Epithelial cell of prostate (primary cell): ENCODE data around the gene BAIAP2L1.
A peak's percentile ranks its signal among the peaks of the same experiment; 100 is the strongest.

Experiments used
- DNase-seq: peaks from one replicate; pipeline ENCODE4 v3.0.0-alpha.2; 2011; ENCODE audit warnings: low read depth, low spot score
- H3K27ac ChIP-seq: fragments of 450-650 bp; 2 replicates; pipeline ENCODE4 v1.5.1; 2017; ENCODE audit warnings: mild to moderate bottlenecking

The BAIAP2L1 gene

GRCh38 chr7:98283127-98283886, 117.6 kb downstream of the BAIAP2L1 start:
- DNase-seq, result no peak
- peak overlapping the region; percentile 93 for H3K27ac ChIP-seq

DNA sequence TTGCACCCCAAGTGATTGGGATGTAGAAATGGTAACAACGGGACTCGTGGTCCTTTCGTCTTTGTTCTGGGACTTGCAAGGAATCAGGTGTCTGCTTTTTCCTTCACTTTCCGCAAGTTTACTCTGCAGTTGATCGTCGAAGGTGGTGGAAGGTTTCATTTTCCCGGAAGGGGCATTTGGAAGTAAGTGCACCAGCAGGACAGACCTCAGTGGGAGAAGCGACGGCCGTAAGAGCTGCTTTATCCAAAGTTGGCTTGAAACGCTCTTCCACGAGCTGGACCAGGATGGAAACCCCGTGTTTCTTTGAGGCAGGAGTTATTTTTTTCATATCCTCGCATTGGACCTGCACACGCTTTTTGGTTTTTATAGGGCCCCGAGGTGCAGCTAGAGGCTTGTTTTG, 118.2 kb downstream of the BAIAP2L1 start:
- no peak for DNase-seq
- H3K27ac ChIP-seq, result peak overlapping the region; percentile 93

- peak overlapping the region; percentile 93 for H3K27ac ChIP-seq
- DNase-seq, result no peak
Measured at GRCh38 chr7:98281757-98282606, 118.9 kb downstream of the BAIAP2L1 start.

DNA sequence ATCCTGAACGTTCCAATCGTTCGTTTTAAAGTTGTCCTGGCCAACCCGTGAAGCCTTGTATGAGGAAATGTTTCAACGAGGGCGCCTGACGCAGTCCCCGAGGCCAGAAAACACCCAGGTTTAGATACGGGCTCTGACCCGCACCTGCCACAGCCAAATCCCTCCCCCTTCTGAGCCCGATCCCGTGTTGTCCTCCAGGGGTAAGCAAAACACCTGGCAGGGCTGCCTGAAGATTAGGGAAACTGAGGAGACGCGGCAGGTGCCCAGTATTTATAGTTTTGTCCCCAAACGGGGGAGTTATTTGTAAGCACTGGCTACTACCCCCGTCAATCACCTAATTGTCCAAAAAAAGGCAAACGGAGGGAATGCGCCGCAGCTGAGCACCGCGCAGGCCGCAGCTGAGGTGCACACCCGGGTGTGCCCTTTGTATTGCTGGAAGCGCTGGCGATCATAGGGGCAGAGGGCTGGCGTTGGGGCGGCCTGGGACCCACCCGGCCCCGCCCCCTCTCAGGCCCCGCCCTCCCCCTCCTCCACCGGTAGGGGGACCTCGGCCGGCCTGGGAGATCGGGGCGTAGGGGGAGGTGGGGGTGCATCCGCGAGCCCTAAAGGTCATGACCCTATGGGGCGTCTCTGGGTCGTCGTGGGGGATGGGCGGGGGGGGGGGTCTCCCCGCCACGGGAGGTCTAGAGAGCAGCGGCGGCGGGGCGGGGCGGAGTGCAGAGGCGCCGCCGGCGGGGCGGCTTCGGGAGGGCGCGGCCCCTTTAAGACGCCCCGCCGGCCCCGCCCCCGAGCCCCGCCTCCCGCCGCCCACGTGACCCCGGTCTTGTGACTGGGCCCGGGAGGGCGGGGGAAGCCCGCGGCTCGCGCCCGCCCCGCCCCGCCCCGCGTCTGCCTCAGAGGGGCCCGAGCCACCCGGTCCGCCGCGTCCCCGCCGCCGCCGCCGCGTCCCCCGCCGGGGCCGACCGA, 119.8 kb downstream of the BAIAP2L1 start, which contains the start of gene BRI3:
TSS of gene BRI3 (plus strand) at position 896 of the 966 bp plus-strand sequence. CDS start 110 bp downstream, outside the sequence.
- peak within 1 kb of the TSS; percentile 93 for H3K27ac ChIP-seq
- DNase-seq, result no peak

- H3K27ac ChIP-seq, result peak overlapping the region; percentile 93
- DNase-seq, result no peak
Measured at GRCh38 chr7:98280296-98280695, 120.6 kb downstream of the BAIAP2L1 start.

- no peak for DNase-seq
- H3K27ac ChIP-seq, result no peak overlapping the region
Measured at GRCh38 chr7:98278936-98279335, 122.0 kb downstream of the BAIAP2L1 start.

GRCh38 chr7:98278408-98278807, 122.5 kb downstream of the BAIAP2L1 start:
- DNase-seq, result no peak
- H3K27ac ChIP-seq, result no peak overlapping the region

DNA sequence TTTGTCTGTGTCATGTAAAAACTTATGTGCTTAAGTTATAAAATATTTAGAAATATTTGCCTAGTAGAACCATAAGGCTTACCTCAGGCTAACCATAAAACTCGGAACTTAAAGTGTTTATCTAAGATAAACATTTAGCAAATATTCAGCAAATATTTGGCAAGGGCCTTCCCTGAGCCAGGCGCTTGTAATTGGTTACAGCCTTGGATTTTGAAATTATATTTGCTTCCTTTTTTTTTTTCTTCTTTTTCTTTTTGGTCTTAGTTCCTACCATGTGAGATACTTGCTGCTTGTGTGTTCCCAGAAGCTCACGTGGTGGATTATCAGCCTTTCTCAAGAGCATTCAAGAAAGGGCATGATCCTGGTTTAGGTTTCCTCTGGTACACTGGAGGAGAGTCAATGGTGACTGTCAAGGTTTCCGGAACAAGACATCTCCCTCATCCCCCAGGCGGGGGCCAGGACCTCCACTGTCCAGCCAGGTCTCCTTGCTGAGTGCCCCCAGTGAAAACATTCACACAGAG, 124.6 kb downstream of the BAIAP2L1 start:
- no peak overlapping the region for H3K27ac ChIP-seq
- DNase-seq, result no peak

DNA sequence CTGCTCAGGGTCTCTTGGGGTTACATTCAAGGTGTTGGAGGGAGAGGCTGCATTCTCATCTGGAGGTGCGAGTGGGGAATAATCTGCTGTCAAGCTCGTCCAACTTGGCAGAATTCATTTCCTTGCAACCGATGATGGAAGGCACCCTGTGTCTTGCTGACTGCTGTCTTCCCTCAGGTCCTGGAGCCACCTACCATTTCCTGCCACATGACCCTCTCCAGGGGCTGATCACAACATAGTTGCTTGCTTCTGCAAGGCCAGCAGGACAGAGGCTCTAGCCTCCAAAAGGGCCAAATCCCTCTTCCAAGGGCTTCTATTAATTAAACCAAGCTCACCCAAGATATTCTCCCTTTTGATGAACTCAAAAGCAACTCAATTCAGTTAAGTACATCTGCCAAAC, 133.6 kb downstream of the BAIAP2L1 start:
- no peak for DNase-seq
- no peak overlapping the region for H3K27ac ChIP-seq

DNA sequence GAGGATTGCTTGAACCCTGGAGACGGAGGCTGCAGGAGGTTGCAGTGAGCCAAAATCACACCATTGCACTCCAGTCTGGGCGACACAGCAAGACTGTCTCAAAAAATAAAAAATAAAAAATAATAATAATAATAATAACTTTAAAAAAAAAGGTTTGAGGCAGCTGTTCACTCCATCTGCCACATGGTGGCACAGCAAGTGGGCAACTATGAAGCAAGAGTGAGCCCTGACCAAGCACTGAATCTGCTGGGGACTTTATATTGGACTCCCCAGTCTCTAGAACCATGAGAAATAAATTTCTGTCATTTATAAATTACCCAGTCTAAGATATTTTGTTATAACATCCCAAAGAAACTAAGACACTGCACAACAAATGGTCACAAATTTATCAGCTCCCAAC, 134.1 kb downstream of the BAIAP2L1 start:
- DNase-seq, result no peak

GRCh38 chr7:98265841-98266271, 135.0 kb downstream of the BAIAP2L1 start:
- no peak overlapping the region for H3K27ac ChIP-seq
- no peak for DNase-seq

More for the DNA sequence above, 134.1 kb downstream of the BAIAP2L1 start:
- H3K27ac ChIP-seq, result no peak overlapping the region

GRCh38 chr7:98257701-98258100, 143.2 kb downstream of the BAIAP2L1 start:
- no peak for DNase-seq

DNA sequence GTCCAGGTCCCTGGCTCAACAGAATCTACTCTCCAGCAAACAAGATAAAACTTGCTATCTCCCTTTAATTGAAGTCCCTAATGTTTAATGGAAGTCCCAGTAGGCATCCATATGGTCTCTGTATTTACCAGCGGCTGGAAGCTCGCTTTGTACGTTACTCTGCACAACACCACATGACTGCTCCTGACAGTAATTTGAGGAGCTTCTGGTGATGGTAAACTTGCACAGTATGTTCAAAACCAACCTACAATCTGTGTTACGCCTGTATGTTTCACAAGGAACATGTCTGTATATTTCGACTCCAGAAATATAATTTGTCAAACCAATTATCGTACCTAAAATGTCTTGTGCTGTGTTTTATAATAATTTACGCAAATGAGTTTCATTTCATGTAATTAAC, 144.5 kb downstream of the BAIAP2L1 start:
- no peak for DNase-seq

More at GRCh38 chr7:98257701-98258100, 143.2 kb downstream of the BAIAP2L1 start:
- H3K27ac ChIP-seq, result no peak overlapping the region

GRCh38 chr7:98254951-98255610, 145.8 kb downstream of the BAIAP2L1 start:
- DNase-seq, result no peak
- H3K27ac ChIP-seq, result no peak overlapping the region

More for the DNA sequence above, 144.5 kb downstream of the BAIAP2L1 start:
- H3K27ac ChIP-seq, result no peak overlapping the region

DNA sequence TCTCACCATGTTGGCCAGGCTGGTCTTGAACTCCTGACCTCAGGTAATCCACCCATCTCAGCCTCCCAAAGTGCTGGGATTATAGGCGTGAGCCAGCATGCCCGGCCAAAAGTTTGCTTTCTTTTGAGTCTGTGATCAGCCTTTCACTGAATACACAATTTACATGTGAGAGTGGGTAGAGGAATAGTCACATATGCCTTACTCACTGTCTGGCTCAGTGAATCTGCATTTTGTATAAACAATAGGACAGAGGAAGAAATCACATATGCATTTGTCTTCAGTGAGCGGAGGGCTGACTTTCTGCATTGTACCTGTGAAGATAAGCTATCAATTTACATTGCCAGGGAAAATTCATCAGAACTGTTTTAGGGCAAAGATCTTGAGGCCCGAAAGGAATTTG, 146.4 kb downstream of the BAIAP2L1 start:
- no peak overlapping the region for H3K27ac ChIP-seq
- no peak for DNase-seq

- no peak for DNase-seq
- H3K27ac ChIP-seq, result peak overlapping the region; percentile 85
Measured at GRCh38 chr7:98252425-98253054, 148.3 kb downstream of the BAIAP2L1 start.

GRCh38 chr7:98251601-98252424, 149.1 kb downstream of the BAIAP2L1 start, which contains the start of gene TECPR1:
TSS of gene TECPR1 (minus strand) at chr7:98252232. CDS start at chr7:98246146, 6,086 bp downstream.
- DNase-seq, result peak; percentile 62

GRCh38 chr7:98251231-98251600, 149.7 kb downstream of the BAIAP2L1 start:
- H3K27ac ChIP-seq, result peak overlapping the region; percentile 85
- no peak for DNase-seq

More at GRCh38 chr7:98251601-98252424, 149.1 kb downstream of the BAIAP2L1 start, which contains the start of gene TECPR1:
- peak within 1 kb of the TSS; percentile 85 for H3K27ac ChIP-seq
